Measurements from ENCODE around the gene ASPSCR1.

ASPSCR1 gene

DNA sequence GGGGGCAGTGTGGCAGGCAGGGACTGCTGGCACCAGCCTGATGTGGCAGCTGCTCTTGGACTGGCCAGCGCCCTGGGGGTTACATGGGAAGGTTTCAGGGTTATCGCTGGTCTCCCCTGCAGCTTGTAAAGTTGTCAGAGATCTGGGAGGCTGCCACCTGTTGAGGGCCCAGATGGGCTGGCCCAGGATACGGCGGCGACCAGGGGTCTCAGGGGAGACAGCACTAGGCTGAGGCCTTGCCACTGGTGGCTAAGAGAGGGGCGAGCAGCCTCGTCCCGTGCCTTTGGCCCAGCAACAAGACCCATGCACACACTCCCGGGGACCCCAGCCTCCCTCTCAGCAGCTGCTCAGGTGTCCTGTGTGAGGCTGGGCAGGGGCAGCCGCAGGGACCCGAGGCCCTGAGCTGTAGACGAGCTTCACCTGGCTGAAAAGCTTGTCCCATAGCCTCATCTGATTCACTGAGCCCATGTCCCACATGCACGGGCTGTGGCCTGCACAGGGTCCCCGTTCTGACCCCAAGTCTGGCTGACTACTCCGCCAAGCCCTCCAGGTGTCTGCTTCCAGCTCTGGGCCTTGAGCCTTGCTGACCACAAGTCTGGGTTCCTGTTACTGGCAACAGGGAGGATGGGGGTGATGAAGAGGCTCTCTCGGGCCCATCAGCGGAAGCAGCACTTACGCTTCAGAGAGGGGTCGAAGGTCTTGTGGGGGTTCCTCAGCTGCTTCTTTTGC lies 82.0 kb downstream of the ASPSCR1 start:
- DNase-seq: no peak

DNA sequence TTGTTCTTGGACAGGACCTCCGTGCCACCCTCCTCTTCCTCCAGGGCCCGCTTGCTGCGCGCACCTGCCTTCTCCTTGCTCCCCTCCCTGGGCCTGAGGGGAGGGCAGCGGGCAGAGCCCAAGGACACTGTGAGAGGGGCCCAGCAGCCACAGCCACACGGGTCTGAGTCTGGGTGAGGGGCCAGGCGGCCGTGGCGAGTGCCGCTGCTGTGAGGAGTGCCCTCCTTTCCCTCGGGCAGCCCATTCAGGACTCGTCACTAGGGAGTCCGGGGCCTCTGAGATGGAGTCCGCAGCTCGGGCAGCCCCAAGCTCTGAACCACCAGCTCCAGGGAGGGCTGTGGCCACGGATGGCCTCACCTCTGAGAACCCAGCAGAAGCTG lies 82.6 kb downstream of the ASPSCR1 start:
- no peak for DNase-seq

GRCh38 chr17:82060614-82061013 lies 83.2 kb downstream of the ASPSCR1 start:
- DNase-seq: no peak

DNA sequence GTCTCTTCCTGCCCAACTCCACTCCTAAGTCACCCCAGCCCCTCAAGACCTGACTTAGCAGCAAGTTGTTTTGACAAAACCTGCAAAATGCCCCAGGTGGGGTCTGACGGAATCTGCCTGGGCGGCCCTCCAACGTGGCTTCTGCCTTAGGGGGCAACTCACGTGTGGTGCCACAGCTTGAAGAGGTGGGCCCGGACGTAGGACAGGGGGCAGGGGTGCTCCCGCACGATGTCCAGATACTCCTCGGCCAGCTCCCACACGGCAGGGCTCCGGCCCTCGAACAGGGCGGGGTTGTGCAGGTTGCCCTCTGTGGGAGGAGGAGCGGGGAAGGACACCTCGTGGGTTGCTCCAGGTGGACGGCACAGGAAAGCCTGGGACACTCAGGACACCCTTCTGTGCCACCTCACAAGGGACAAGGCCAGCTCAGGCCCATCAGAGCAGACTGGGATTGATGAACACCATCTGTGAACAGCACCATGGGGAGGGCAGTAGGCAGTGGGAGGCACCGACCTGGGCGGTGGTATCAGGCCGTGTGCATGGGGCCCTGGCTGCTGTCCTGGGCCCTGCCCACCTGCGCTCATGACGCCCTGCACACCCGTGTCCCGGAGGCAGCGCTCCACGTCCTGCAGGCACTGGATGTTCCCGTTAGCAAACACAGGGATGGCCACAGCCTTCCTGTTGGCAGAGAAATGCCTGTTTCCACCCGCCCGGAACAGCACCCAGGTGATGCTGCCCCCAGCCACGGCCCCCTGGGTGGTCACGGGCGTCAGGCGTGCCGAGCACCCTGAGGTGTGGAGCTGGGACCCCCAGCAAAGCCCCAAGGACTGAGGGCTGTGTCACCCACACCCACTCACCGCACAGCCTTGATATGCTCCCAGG lies 83.9 kb downstream of the ASPSCR1 start:
- no peak for DNase-seq

DNA sequence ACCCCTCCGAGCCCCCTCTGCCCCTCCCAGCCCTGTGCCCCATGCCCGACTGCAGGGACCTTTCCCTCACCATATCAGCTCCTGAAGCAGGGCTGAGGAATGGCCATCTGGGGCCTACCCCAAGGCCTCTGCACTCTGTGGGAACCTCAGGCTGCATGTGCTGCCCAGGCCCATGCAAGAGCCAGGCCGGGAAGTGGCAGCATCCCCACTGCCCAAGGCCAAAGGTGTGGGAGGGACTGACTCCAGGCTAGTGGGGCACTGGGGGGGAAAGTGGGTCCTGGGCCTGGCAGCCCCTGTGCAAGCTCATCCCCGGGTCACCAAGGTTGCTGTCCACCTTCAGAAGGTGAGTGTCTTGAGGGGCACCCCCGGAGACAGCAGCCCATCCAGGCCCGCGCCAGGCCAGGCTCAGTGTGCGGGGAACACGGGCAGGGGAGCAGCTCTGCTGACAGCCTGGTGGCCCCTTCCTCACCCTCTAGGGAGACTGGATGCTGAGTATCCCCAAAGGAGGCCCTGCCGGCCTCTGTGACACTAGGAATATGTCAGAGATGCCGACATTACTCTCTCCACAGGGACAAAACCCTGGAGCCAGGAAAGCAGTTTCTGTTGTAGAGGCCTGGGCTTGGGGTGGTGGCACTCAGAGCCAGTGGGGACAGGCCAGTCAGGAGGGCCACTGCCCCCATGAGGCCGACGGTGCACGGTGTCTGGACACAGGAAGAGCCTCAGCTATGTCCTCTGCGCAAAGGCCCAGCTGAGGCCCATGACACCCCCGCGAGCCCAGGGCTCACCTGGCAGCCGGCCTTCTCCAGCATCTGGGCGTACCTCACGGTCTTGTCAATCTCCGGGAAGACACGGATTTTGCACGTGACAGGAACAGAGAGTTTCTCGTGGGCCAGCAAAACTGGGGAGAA lies 84.9 kb downstream of the ASPSCR1 start:
- no peak for DNase-seq

DNA sequence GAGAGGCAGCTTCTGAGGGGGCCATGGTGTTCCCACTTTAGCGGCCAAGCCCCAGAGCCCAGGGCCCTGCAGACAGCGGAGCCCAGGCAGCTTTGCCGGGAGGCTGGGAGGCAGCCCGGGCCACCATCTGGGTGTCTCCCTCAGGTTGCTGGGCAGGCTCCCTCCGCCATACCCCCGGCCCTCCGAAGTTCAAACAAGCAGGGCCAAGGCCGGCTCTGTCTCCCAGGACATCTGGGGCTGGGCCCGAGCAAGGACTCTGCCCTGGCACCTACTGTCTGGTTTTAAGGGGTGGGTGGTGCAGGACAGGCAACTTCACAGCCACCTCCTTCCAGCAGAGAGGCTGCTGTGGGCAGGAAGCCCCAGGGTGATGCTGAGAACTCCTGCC lies 85.5 kb downstream of the ASPSCR1 start:
- DNase-seq: no peak

DNA sequence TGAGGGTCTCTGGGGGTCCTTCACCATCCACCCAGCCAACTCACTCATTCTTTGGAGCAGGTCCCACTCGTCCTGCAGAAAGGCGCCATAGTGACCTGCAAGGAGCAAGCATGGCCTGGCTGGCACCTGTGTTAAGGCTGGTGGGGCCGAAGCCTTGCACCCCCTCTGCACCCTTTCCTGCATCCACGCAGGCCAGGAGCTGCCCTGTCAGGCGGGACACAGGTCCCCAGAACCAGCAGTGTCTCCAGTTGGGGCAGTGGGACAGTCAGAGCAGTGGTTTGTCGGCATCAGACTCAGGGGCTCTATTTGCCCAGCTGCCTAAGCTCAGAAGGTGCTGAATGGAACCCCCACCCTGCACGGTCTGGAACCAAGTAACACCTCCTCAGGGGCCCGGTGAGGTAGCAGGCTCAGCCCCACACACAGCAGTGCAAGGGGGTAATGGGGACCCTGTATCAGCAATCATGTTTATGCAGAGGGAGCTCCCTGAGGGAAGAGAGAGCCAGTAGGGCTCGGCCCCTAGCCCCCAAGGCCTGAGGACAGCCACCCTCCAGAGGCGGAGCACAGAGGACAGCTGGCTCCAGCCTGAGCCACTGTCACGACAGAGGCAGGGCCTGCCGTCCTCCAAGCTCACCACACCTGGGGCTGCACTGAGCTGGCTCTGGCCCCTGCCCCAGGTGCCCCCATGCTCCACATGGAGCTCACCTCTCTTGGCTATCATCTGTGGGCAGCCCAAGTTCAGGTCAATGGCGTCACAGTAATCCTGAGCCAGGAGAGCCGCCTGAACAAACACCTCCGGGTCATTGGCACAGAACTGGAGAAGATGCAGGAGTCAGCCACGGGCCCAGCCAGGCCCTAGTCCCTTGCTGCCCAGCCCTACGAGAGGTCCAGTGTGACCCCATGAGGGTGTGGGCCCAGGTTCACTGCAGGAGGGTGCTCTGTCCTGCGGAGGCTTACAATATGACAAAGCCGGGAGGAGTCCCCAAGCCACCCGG lies 86.3 kb downstream of the ASPSCR1 start:
- no peak for DNase-seq

- no peak for DNase-seq
These were observed 87.2 kb downstream of the ASPSCR1 start for GRCh38 chr17:82064433-82065192.

- DNase-seq: no peak
These were observed 87.8 kb downstream of the ASPSCR1 start for GRCh38 chr17:82065193-82065637.

DNA sequence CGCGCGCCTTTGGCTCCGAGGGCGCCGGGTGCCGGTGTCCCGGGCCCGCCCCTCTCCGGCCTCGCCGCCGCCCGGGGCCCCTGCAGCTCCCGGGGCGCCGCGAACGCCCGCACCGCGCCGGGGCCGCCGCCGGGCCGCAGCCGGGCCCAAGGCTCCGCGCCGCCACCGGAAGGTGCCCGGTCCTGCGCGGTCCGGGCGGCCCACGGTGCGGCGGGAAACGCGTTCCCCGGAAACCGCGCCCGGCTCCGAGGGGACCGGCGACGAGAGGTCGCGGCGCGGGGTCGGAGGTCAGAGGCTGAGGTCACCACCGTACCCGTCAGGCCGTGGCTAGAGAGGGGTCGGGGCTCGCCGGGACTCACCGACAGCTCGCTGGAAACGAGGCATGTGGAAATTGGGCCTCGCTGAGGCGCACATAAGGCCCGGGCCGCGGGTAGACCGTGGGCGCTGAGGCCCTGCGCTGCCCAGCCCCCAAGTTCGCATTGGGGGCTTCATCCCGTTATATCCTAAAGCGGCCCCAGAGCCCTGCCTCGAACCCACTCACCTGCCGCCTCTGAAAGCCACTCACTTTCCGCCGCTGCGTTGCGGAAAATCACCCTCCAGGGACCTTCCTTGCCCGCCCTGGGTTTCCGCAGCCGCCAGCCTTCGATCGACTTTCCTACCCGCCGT lies 88.3 kb downstream of the ASPSCR1 start, which contains the start of gene DUS1L:
DUS1L (minus strand) TSS at position 167 of the 666 bp plus-strand sequence. CDS start 745 bp downstream, outside the sequence.
- peak; percentile 65 for DNase-seq
